ENCODE measurements around the gene SLC2A4RG. TPM values are rescaled to one million over a fixed set of nuclear protein-coding genes. Genes with fewer than 3 reads are reported as not detected.

The SLC2A4RG gene
- total RNA-seq, 1 donor from 2014 or later: 64.1 TPM

- Histone ChIP-seq H3K4me3 (no peak overlapping the region), H3K27me3 (no peaks in the 10 kb centered on the region), H3K9me3 (no peaks in the 10 kb centered on the region), H3K36me3 (peaks cover 15% of the 10 kb centered on the region), H3K27ac (no peak overlapping the region), H3K4me1 (peaks cover 16% of the 10 kb centered on the region)
- no peak for ATAC-seq
- DNase-seq: peak; percentile 65
- intact Hi-C loops (cut with DNase I): no loop called here
- TF ChIP-seq CTCF (IDR thresholded peaks at IDR 0.05): no peak
These were observed 43.9 kb upstream of the SLC2A4RG start for GRCh38 chr20:63695424-63696305.

- Histone ChIP-seq H3K27me3 (no peaks in the 10 kb centered on the region), H3K4me3 (peak overlapping the region; percentile 29), H3K36me3 (peaks cover 15% of the 10 kb centered on the region), H3K4me1 (peaks cover 16% of the 10 kb centered on the region), H3K27ac (no peak overlapping the region), H3K9me3 (no peaks in the 10 kb centered on the region)
- intact Hi-C loops (cut with DNase I): no loop called here
- DNase-seq: peak; percentile 62
- TF ChIP-seq CTCF (IDR thresholded peaks at IDR 0.05): no peak
- peak; percentile 7 for ATAC-seq
These were observed 43.3 kb upstream of the SLC2A4RG start for GRCh38 chr20:63696306-63696627.

GRCh38 chr20:63696628-63697356, 42.8 kb upstream of the SLC2A4RG start, which contains the start of gene TNFRSF6B:
Gene TNFRSF6B, plus strand, starts transcription at chr20:63696652. Its CDS starts 116 bp downstream, at chr20:63696768.
- H3K27ac ChIP-seq: peak within 1 kb of the TSS; percentile 42
- peaks cover 15% of the 10 kb centered on the region for H3K36me3 ChIP-seq
- H3K27me3 ChIP-seq: no peaks in the 10 kb centered on the region
- peaks cover 16% of the 10 kb centered on the region for H3K4me1 ChIP-seq
- DNase-seq: peak; percentile 65
- H3K9me3 ChIP-seq: no peaks in the 10 kb centered on the region
- no peak for ATAC-seq
- no peak for TF ChIP-seq CTCF (IDR thresholded peaks at IDR 0.05)
- H3K4me3 ChIP-seq: peak within 1 kb of the TSS; percentile 29
- intact Hi-C loops (cut with DNase I): no loop called here

GRCh38 chr20:63697357-63697867, 42.2 kb upstream of the SLC2A4RG start:
- DNase-seq (no peak), ATAC-seq (no peak)
- Histone ChIP-seq H3K9me3 (no peaks in the 10 kb centered on the region), H3K27ac (no peak overlapping the region), H3K27me3 (no peaks in the 10 kb centered on the region), H3K4me1 (peaks cover 16% of the 10 kb centered on the region), H3K4me3 (peak overlapping the region; percentile 29), H3K36me3 (peaks cover 15% of the 10 kb centered on the region)
- intact Hi-C loops (cut with DNase I): no loop called here
- no peak for TF ChIP-seq CTCF (IDR thresholded peaks at IDR 0.05)

GRCh38 chr20:63697868-63698545, 41.6 kb upstream of the SLC2A4RG start:
- intact Hi-C loops (cut with DNase I): no loop called here
- Histone ChIP-seq H3K4me3 (peak overlapping the region; percentile 29), H3K9me3 (no peaks in the 10 kb centered on the region), H3K27me3 (no peaks in the 10 kb centered on the region), H3K4me1 (peaks cover 16% of the 10 kb centered on the region), H3K36me3 (peaks cover 15% of the 10 kb centered on the region), H3K27ac (no peak overlapping the region)
- no peak for ATAC-seq
- no peak for DNase-seq
- no peak for TF ChIP-seq CTCF (IDR thresholded peaks at IDR 0.05)

Measured in upper lobe of right lung (tissue), 1 donor.